ELF-1 (cell line): Measurements from ENCODE around the gene SNAPIN.
A peak's percentile ranks its signal among the peaks of the same experiment; 100 is the strongest.

Experiments used
- DNase-seq: peaks from one replicate; pipeline ENCODE4 v3.0.0-alpha.2; 2016; ENCODE audit warnings: low read depth, low spot score

The SNAPIN gene

GRCh38 chr1:153677718-153678518 is 19.4 kb downstream of the SNAPIN start:
- peak; percentile 83 for DNase-seq

- peak; percentile 39 for DNase-seq
Measured at GRCh38 chr1:153678519-153679336, 20.2 kb downstream of the SNAPIN start, which contains the start of gene NPR1. Gene NPR1 (plus strand): TSS chr1:153678688. CDS start chr1:153679109, 421 bp downstream.

DNA sequence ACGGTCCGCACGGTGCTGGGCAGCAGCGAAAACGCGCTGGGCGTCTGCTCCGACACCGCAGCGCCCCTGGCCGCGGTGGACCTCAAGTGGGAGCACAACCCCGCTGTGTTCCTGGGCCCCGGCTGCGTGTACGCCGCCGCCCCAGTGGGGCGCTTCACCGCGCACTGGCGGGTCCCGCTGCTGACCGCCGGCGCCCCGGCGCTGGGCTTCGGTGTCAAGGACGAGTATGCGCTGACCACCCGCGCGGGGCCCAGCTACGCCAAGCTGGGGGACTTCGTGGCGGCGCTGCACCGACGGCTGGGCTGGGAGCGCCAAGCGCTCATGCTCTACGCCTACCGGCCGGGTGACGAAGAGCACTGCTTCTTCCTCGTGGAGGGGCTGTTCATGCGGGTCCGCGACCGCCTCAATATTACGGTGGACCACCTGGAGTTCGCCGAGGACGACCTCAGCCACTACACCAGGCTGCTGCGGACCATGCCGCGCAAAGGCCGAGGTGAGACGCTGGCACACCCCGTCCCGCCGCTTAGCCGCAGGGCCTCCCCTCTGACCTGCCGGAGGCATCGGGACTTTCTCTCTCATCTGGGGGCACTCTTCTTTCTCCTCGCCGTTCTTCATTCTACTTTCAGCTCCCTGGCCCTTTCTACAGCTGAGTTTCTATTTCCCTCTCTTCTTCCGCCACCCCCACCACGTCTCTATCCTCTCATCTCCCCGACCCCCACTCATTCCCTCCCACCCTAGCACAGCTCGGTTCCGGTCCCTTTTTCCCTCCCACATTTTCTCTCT is 21.0 kb downstream of the SNAPIN start:
- peak; percentile 54 for DNase-seq

DNA sequence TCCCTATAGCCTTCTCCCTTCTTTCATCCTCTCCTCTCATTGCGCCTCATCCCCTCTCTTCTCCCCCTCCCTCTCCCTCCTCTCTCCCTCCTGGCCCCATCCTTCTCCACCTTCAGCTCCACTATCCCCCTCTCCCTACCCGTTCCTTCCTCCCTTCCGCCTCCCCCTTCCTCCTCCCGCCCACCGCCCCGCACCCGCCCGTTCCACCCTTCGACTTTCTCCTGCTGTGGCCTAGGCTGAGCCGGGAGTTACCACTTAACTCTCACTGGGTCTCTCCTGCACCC is 21.6 kb downstream of the SNAPIN start:
- no peak for DNase-seq

DNA sequence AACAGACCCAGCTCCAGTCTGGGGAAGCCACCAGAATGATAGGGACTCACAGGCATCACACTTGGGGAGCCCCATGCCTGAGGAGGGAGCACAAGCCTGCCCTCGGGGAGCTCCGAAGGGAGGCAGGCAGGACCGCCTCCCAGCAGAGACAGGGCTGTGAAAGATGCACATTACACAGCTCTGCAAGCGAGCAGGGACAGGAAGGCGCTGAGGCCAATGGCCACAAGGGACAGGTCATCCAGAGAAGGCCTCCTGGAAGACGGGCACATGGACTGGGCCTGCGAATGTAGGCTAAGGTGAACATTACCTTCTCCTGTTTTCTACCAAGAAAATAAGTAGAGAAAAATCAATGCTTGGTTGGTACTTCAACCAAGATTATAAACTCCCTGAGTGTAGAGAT is 24.2 kb downstream of the SNAPIN start:
- no peak for DNase-seq

DNA sequence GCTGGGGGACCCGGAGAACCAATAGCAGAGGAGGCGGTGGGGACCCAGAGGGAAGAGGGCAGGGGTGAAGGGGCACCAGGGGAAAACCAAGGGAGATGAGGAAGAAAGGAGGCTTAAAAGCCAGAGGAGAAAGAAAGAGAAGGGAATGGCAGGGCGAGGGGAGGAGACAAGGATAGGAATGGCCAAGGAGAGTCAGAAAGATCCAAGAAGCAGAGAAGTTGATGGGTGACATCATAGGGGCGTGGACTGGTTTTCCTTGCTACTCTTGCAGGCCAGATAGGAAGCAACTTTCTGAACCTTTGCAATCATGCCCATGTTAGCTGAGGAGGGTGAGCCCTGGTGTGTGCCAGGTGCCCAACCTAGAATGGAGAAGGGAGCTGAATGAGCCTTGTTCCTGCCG is 25.4 kb downstream of the SNAPIN start:
- no peak for DNase-seq

GRCh38 chr1:153684892-153685291 is 26.4 kb downstream of the SNAPIN start:
- no peak for DNase-seq

GRCh38 chr1:153685544-153686340 is 27.2 kb downstream of the SNAPIN start:
- DNase-seq = no peak

DNA sequence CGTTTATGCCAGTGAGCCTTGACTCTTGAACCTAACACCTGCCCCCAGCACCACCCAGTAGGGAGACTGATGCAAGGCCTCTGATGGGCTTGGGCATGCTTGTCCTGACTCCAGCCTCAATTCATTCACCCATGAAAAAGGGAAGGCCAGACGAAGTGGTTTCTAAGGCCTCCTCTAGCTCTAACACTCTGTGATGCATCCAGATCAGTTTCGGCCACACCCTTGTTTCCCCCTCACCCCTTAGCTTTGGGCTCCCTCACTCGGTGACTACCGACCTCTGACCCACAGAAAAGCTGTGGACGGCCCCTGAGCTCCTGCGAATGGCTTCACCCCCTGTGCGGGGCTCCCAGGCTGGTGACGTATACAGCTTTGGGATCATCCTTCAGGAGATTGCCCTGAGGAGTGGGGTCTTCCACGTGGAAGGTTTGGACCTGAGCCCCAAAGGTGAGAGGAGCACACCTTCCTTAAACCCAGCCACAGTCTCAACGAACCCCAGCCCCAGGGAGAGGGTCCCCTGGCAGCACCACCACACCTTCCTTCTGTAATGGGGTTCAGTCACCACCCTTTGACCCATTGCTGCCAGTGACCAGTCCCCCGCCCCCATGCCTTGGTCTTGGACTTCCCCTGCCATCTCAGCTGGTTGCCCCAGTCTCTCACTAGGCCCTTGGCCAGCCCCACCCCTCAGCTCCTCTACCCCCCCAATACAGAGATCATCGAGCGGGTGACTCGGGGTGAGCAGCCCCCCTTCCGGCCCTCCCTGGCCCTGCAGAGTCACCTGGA is 29.0 kb downstream of the SNAPIN start:
- no peak for DNase-seq

- DNase-seq = no peak
Measured at GRCh38 chr1:153688276-153688675, 29.8 kb downstream of the SNAPIN start.

GRCh38 chr1:153688736-153689328 is 30.3 kb downstream of the SNAPIN start:
- DNase-seq = peak; percentile 68

DNA sequence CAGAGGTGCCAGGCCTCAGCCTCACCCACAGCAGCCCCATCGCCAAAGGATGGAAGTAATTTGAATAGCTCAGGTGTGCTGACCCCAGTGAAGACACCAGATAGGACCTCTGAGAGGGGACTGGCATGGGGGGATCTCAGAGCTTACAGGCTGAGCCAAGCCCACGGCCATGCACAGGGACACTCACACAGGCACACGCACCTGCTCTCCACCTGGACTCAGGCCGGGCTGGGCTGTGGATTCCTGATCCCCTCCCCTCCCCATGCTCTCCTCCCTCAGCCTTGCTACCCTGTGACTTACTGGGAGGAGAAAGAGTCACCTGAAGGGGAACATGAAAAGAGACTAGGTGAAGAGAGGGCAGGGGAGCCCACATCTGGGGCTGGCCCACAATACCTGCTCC is 35.0 kb downstream of the SNAPIN start:
- no peak for DNase-seq

GRCh38 chr1:153696741-153697140 is 38.2 kb downstream of the SNAPIN start:
- DNase-seq = no peak

- DNase-seq = peak; percentile 92
Measured at GRCh38 chr1:153697191-153698019, 38.9 kb downstream of the SNAPIN start.

- no peak for DNase-seq
Measured at GRCh38 chr1:153698020-153698922, 39.8 kb downstream of the SNAPIN start.

DNA sequence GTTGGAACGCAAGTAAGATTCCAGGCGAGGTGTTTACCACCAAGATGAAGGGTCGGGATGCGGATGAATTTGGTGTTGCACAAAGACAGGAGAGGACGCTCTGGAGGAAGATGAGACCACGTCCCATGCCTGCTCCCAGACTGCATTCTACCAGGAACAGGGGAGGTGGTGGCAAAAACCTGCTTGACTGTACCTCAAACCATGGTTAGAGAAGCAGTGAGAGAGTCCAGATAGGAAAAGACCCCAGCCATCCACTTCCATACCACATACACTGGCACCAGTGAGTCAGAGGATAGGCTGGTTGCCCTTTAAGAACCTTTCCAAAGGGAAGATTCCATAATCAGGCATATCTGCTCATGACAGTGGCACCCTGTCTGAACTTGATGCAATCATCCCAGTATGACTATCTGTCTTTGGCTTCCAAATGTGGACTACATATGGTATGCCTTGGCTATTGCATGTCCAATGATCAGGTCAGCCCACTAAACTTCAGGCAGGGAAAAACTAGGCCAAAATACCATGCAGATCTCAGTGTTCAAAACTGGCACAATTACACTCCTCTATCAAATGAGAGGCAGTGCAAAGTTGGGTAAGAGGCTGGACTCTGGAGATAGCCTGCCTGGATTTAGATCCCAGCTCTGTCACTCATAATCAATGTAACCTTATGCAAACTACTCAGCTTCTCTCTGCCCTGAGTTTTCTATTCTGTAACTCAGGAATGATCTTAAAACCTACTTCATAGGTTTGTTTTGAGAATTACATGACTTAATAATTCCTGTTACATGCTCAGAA is 40.6 kb downstream of the SNAPIN start:
- DNase-seq = no peak

- DNase-seq = no peak
Measured at GRCh38 chr1:153699768-153700167, 41.3 kb downstream of the SNAPIN start.
